8988T (cell line): ENCODE results near the gene TSPO2.

Experiments used
- DNase-seq: peaks from one replicate; pipeline ENCODE4 v3.0.0; 2011

Gene TSPO2

GRCh38 chr6:41027799-41028560, 14.3 kb upstream of the TSPO2 start:
- peak; percentile 87 for DNase-seq

GRCh38 chr6:41028561-41029412, 13.5 kb upstream of the TSPO2 start:
- no peak for DNase-seq

GRCh38 chr6:41032830-41033229, 9.4 kb upstream of the TSPO2 start:
- DNase-seq = no peak

GRCh38 chr6:41033776-41034175, 8.5 kb upstream of the TSPO2 start:
- no peak for DNase-seq

DNA sequence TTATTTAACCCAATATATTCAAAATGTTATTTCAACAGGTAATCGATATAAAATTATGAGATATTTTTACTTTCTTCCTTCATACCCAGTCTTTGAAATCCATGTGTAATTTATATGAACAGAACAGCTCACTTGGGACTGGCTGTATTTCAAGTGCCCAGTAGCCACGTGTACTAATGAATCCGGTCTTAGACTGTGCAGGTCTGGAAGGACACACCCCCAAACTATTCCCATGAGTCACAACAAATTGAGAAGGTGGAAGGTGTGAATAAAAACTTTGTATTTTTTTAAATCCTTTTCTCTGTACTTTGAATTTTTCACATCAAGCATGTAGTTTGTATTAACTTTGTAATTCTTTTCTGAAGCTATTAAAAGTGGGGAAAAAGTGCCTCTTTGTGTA, 6.1 kb upstream of the TSPO2 start:
- no peak for DNase-seq

- DNase-seq = no peak
These were observed 5.7 kb upstream of the TSPO2 start for GRCh38 chr6:41036601-41037000.

DNA sequence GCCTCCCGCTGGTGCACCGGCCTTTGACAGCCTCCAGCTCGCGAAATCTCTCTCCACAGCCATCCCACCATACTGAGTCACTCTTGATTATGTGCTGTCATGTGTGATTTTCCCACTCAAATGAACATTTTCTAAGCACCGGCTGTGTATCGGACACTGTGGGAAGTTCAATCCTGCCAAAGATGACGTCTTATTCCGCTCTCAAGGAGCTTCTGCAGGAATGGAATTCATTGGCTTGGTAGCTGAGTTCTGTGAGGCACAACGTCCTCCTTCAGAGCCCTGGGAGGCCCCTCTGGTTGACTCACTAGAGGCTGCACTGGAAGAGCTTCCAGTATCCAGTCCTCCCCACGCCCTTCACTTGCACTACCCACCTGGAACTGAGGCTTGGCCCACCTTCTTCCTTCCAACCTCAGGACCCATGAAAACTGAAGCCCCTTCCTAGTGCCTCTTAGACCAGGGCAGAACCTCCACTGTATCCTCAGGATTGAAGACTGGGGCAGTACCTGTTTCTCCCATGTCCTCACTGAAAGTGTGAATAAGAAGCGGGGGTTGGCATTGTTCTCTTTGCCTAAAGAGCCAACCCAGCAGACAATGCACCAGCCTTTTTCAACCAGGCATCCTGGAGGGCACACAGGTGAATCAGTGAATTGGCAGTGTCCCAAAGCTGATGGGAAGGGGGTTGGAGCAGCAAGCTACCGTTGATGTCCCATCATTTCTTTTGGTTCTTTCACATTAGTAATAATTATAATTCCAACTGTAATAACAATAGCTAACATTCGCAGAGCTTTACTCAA, 5.0 kb upstream of the TSPO2 start:
- DNase-seq = no peak

GRCh38 chr6:41038205-41038604, 4.1 kb upstream of the TSPO2 start:
- DNase-seq = no peak

DNA sequence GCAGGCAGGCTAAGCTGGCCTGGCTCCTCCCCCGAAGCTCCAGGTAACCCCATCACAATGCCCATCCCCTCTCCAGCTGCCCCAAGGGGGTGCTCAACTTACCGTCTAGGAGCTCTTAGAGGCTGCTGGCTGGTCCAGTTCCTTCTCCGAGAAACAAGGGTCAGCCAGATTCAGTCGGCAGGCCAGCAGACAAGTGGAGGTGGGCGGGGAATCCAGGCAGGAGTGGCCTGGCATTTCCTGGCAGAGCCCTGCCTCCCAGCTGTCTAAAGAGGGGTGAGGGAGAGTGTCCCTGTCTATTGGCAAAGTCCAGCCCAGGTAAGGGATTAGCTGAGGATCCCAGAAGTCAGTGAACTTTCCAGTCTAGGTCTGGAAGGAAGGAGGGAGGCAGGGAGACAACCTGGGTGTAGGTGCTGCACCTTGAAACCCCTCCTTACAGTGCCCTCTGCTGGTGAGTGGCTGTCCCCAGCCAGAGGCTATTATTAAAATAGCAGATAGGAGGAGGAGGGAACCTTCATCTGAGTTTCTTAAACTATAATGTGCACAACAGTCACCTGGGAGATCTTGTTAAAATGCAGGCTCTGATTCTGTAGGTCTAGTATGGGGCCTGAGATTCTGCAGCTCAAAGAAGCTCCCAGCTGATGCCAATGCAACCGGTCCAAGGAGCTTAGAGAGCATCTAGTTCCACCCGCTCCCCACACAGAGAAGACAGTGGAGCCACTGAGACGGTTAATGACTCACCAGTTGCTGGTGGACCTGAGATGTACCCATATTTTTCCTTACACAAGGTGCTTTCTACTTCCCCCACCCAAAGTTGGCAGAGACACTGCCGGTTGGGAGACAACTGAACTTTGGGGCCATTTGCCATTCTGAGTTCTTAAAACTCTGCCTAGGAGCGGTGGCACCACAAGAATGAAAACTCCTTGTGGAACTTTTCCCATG, 2.9 kb upstream of the TSPO2 start, which contains the start of gene UNC5CL:
Gene UNC5CL, minus strand, starts transcription at position 162 of the 939 bp plus-strand sequence. CDS start 4,147 bp downstream, outside the sequence.
- DNase-seq = peak; percentile 68

DNA sequence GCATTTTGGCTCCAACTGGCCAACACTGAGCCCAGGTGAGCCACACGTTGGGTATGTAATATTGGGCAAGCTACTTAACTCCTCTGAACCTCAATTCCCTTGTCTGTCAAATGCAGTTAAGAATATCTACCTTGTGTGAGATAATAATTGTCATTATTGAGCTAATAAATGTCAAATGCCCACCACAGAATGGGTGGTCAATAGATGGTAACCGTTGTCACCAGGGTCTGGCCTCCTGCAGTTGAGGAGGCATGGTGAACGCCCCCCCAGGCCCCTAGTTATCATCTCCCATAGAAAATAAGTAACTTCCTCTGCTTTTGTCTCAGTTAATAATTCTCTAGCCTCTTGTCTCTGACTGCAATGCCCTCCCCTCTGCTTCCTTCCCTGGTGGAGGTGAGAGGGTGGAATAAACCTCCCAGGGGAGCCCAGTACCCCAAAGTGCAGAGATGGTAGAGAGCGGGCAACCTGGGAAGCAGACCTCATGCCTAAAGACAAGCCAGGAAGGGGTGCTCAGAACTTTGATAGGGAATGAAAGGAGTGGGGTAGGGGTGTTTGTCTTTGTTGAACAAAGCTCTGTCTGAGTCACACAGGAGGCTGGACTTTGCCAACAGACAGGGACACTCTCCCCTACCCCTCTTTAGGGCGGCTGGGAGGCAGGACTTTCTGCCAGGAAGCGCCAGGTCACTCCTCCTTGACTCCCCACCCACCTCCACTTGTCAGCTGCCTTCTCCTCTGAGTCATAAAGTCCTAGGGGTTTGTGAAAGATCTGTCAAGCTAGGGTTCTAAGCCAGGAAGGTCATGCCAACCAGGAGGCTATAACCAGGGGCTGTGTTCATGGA, 1.9 kb upstream of the TSPO2 start:
- no peak for DNase-seq

- DNase-seq = no peak
These were observed 1.2 kb upstream of the TSPO2 start for GRCh38 chr6:41040940-41041536.

DNA sequence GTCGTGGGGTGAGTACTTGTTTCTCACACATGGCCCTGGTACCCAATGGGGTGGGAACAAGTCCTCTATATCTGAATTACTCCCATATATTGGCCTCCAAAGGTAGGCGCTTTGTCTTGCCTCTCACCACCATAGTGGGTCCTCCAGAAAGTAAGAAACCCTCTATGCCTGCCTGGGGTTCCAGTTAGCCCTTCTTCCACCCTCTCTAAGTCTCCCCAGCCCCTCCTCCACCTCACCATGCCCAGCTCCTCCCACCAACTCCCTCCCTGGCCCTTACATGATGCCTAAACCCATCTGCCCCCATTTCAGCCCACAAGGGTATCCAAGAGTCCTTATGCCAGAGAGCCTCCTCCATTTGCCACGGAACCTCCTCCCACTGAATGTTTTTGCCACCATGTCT, 884 bp downstream of the TSPO2 start:
- no peak for DNase-seq

DNA sequence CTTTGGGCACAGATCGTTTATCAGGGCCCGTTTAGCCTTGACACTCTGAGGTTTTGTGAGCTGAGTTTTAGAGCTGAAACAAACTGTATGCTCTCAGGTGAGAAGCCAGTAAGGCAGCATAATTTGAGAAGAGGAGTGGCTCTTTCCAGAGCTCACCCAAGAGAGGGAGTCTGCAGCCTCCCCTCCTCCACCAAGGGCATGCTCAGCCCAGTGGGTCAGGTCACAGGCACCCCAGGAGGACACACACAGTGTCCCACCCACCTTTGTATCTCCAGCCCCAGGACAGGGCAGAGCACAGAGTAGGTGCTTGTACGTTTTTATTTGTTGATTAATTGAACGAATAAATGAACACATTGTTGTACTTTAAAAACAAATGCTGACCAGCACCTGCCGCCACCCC, 3.4 kb downstream of the TSPO2 start:
- DNase-seq = no peak

DNA sequence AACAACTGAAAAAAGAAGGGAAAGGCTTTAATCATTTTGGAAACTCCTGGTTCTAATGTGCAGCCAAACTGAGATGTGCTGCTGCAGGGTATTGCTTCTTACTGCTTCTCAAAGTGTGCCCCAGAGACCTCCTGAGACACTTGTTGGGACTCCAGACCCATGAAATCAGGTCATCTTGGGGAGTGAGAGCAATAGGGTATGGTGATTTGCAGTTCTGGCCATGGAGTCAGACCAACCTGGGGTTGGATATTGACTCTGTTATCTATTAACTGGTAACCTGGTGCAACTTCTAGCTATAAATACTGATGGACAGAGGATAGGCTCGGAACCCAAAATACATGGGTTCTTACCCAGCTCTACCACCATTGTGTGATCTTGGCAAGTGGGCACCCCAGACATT, 3.8 kb downstream of the TSPO2 start:
- no peak for DNase-seq

GRCh38 chr6:41047306-41047705, 5.0 kb downstream of the TSPO2 start:
- DNase-seq = no peak

DNA sequence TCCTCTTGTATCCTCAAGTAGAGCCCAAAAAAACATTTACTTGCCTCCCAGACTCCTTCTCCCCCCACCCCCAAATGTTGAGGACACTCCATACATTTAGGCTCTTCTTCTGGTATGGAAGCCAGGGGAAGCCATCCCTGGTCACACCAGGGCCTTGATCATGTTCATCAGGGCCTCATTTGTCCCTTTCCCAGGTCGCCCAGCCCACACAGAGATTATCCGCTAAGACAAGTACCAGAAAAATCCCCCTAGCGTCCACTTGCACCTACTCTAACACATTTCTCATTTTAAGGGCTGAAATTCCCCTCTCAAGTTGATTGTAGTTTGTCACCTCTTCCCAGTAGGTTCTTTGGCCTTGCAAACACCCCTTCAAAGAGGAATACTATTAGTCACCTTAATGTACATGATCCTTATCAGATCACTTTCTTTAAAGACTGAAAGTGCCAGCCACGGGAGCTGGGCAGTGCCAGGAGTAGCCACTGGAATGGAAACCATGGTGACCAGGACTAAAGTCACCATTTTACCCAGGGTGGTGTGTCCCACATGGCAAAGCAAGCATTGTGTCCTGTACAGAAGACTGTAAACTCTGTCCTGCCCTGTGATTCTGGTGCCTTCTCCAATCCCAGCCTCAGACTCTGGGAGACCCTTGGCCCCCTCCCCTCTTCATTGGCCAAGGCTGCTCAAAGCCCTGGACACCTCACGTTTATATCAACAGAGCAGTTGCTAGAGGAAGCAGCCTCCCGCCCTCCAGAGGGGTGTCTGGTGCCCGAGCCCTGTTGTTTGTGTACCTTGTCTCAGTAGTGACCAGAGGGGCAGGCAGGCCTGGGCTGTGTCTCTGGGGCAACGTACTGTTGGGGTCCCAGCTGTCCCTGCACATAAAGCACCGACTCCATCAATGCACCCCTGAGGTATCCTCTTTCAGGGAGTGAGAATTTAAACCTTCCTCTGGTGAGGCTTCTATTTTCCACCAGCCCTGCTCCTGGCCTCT, 5.8 kb downstream of the TSPO2 start:
- DNase-seq = no peak

- DNase-seq = no peak
These were observed 7.3 kb downstream of the TSPO2 start for GRCh38 chr6:41049521-41049920.

DNA sequence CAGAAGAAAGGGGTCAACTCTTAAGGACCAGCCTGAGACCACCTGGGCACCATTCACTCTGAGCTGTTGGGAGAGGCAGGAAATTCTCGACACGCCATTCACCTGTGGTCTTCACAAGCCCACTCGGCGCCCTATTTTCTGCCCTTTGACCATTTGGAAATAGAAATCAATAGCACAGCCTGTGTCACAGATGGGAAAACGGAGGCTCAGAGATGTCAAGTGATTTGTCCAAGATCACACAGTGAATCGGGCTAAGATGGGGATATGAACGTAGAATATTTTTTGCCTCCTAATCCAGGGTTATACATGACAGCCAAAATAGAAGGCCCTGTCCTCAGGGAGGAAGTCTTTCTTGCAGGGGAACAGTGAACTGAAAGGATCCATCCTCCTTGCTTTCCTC, 7.7 kb downstream of the TSPO2 start:
- no peak for DNase-seq

DNA sequence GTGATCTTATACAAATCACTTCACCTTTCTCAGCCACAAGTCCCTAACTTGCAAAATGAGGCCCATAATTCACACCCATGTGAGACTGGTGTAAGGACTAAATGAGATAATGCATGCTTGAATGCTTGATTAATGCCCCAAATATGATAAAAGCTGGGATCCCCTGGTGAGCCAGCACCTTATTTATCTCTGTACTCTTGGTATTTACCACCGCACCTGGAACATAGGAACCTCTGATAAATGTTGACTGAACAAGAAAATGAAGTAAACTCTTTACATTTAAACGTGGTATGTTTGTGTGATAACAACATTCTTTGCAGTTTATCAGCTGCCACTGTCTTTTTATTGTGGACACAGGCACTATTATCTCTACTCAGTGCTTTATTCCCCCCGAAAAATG, 8.3 kb downstream of the TSPO2 start:
- DNase-seq = no peak

DNA sequence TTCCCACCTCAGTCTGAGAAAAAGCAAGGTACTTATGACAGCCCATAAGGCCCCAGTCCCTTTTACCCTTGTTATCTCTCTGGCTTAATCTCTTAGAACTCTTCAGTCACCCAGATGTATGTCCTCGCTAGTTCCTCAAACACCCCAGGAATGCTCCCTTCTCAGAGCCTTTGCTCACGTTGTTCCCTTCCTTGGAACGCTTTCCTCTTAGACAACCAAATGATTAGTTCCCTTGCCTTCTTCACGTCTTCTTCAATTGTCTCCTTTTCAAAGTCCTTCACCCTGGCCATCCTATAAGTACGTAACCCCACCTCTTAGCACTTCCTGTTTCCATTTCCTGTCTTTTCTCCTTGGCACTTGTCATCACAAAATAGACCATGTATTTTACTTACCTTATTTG, 9.6 kb downstream of the TSPO2 start:
- no peak for DNase-seq
